NCI-H2029 treated with DMSO at 0.1 percent for 48 hours (cell line): ENCODE data around the gene NEUROG3.

Experiments
- DNase-seq: peaks from one replicate; lab custom pipeline; 2025; lab: John Stamatoyannopoulos, UW

Gene NEUROG3

GRCh38 chr10:69573056-69573806, at the start of gene NEUROG3:
NEUROG3 (minus strand) TSS chr10:69573422; CDS start chr10:69573043, 379 bp downstream.
- DNase-seq, result no peak

- DNase-seq, result no peak
Observed at GRCh38 chr10:69620625-69621024, 47.4 kb upstream of the NEUROG3 start.

- no peak for DNase-seq
Observed at GRCh38 chr10:69619626-69620025, 46.4 kb upstream of the NEUROG3 start.

GRCh38 chr10:69618746-69619145, 45.5 kb upstream of the NEUROG3 start:
- no peak for DNase-seq

- DNase-seq, result no peak
Observed at GRCh38 chr10:69616358-69616757, 43.1 kb upstream of the NEUROG3 start.

GRCh38 chr10:69614130-69614529, 40.9 kb upstream of the NEUROG3 start:
- DNase-seq, result no peak

GRCh38 chr10:69612760-69613159, 39.5 kb upstream of the NEUROG3 start:
- no peak for DNase-seq

- DNase-seq, result no peak
Observed at GRCh38 chr10:69609077-69609476, 35.9 kb upstream of the NEUROG3 start.

GRCh38 chr10:69600761-69601330, 27.6 kb upstream of the NEUROG3 start:
- no peak for DNase-seq

GRCh38 chr10:69588358-69588757, 15.1 kb upstream of the NEUROG3 start:
- no peak for DNase-seq

- DNase-seq, result no peak
Observed at GRCh38 chr10:69584624-69585023, 11.4 kb upstream of the NEUROG3 start.

- no peak for DNase-seq
Observed at GRCh38 chr10:69583106-69583505, 9.9 kb upstream of the NEUROG3 start.

GRCh38 chr10:69580435-69580834, 7.2 kb upstream of the NEUROG3 start:
- no peak for DNase-seq

GRCh38 chr10:69579464-69580060, 6.3 kb upstream of the NEUROG3 start:
- DNase-seq, result no peak

GRCh38 chr10:69578508-69578991, 5.3 kb upstream of the NEUROG3 start:
- no peak for DNase-seq

- DNase-seq, result no peak
Observed at GRCh38 chr10:69577268-69578232, 4.3 kb upstream of the NEUROG3 start.

- no peak for DNase-seq
Observed at GRCh38 chr10:69576334-69577011, 3.3 kb upstream of the NEUROG3 start.

GRCh38 chr10:69575164-69575722, 2.0 kb upstream of the NEUROG3 start:
- DNase-seq, result no peak

GRCh38 chr10:69574571-69574978, 1.4 kb upstream of the NEUROG3 start:
- DNase-seq, result no peak

- no peak for DNase-seq
Observed at GRCh38 chr10:69572159-69573055, 815 bp downstream of the NEUROG3 start.
